Activated CD8-positive, alpha-beta memory T cell treated with anti-CD3 and anti-CD28 coated beads, Interleukin-2, amount 50 U/mL, for 48 hours (primary cell): Measurements from ENCODE around the gene COL5A2.

Experiments
- DNase-seq: peaks from one replicate; pipeline ENCODE4 v3.0.0-alpha.2; 2020

The COL5A2 gene

DNA sequence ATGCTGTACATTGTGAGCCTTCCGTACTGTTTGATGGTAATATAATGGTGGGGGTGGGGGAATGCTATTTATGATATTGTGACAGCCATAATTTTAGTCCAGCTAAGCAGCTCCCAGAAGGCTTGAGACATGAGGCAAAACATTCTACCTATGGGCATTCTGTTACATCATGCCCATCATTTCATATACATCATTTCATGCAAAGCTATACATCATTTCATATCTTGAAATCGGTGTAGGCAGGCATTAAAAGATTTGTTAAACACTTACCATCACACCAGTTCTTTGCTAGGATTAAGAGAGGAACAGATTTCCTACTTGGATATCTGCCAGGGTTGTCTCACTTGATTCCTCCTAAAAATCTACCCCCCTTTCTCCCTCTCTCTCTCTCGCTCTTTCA, 84.5 kb downstream of the COL5A2 start:
- no peak for DNase-seq

DNA sequence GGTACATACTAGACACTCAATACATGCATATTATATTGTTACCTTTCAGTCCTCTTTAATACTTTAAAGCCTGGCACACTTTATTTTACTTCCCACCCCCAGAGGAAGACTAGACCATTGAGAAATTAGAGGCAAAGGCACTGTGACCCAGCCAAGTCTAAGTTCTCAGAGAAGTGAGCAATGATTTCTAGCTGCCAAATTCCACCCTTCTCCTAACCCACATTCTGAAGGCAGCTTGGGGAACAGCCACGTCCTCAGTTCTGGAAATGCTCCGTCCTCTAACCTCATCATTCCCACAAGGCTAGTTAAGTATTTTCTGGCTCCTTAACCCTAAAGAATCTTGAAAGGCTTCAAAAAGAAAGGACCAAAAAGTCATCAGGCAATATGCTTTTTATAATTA, 86.6 kb downstream of the COL5A2 start:
- DNase-seq = no peak

DNA sequence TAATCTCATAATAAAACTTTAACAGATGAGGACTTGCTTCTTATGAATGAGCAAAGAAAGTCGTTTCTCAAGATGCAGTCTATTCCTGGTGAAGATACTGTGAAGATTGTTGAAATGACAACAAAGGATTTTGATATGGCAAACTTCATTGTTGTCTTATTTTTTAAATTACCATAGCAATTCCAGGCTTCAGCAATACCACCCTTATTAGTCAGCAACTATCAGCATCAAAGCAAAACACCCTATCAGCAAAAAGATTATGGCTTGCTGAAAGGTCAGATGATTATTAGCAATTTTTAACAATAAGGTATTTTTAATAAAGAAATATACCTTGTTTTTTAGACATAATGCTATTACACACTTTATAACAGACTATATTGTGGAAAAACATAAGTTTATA, 88.3 kb downstream of the COL5A2 start:
- DNase-seq = no peak

DNA sequence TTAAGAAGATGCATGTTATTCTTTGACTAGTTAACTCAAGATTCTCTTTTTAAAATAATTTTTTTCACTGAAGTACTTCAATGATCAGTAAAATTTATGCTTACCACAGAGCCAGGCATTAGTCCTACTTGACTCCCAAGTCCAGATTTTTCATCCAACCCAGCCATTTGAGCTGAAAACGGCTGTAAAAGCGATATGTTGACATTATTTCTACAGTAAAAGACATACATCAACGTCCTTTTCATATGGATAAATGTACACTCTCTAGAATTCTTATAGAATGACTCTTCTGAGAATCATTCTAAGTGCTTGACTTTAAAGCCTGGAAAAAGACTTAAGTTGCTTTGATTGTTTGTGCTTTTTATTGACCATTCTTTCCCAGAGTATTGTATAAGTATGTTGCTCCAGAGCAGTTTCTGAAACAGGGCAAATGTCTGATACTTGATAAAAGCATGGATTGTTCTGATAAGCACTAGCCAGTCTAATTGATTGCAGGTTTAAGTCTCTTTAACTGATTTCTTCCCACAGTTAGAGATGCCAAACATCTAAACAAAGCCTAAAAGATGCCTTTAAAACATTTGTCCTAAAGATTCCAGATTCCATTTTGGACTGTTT, 90.9 kb downstream of the COL5A2 start:
- no peak for DNase-seq

DNA sequence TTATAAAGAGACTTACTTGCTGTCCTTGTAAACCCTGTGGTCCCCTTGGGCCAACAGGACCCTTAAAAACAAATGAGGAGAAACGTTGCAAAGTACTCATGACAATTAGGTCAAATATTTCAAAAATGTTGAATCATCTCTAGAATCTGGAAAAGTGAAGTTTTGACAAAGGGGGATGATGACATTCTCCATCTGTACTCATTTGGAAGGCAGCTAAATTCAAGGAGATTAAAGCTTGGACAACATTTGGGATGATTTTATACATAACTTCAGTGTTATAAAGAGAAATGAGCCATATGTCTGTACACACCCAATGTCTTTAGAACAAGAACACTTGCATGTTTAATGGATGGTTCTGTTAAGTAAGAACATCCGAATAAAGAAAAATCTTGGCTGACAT, 92.9 kb downstream of the COL5A2 start:
- DNase-seq = no peak

DNA sequence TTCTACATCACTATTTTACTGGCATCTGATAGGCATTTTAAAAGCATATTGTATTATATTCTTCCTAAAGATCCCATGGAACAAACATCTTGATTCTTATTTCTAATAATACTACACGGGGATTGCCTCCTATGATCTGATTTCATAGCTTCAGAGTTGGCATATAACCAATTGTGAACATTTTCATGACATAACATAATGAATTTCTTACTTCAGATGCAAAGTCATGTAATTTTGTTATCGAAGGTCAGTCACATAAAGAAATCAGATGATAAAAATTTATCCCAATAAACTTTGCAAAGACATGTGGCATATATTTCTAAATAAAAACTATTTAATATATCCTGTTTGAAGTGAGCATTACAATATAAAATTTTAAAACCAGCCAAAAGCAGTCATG, 93.3 kb downstream of the COL5A2 start:
- DNase-seq = no peak

DNA sequence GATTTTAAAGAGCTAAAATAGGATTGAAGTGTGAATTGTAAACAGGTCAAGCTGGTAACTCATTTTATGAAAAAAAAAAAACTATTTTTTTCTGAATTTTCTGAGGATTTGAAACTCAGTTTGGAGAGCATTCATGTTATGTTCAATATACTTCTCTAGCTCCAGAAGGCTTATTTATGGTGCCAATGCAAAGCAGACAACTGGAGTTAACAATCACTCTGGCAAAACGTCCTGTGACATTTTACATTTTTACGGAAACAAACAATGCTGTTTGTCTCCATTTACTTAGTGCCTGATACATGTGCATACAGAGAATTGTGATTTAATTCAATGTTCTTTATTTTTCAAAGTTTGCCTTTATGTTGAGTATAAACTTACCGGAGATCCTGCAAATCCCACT, 96.0 kb downstream of the COL5A2 start:
- no peak for DNase-seq

DNA sequence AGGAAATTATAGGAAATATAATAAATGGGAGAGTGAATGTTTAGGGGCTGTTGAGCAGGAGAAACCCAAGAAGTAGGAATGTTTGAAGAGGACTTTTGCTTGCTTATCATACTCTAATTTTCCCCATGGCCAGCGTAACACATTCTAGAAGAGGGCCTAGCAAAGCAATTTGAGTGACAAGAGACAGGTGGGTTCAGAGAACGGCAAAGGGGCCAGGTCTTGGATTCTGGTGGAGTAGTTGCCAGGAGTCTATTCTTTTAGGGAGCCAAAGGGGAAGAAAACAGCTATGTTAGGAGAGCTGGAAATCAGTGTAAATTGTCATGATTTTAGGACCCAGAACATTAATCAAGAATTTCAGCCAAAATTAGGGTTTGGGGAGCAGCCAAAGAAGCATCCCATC, 96.5 kb downstream of the COL5A2 start:
- no peak for DNase-seq

DNA sequence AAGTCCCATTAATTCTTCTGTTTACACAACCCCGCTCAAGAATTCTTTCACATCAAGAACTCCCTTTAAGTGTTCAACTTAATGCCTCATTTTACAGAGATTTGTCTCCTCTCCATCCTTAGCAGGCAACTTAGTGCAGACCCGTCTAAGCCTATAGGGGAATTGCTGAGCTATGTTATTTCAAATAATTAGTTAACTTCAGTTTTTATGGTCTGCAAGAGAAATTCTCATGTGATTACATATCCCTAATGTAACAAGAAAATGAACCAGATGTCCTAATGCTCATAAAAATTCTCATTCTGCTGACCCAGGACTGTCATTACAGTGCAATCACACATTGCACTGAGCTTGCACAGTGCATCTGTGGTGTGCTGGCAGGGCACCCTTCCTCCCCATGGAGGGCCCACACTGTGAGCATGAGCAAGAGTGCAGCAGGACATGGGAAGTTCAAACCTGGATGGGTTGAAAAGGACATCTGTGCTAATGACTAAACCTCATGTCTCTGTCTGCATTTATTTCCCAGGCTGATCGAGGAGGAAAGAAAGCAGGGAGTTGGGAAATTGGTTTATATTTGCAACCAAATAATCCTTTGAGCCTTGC, 97.1 kb downstream of the COL5A2 start:
- DNase-seq = no peak

DNA sequence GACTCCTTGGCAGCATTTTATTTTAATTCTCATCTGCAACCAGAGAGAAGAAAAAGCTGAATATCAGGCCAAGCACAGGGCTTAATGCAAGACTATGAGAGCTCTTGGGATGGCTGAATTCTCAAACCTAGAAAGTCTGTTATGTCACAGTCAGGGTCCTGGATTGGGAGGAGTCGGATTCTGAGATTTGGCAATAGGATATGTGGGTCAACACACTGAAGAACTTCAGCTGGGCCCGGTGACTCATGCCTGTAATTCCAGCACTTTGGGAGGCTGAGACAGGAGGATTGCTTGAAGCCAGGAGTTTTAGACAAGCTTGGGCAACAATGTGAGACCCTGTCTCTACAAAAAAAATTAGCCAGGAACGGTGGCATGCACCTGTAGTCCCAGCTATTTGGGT, 103.0 kb downstream of the COL5A2 start:
- no peak for DNase-seq

DNA sequence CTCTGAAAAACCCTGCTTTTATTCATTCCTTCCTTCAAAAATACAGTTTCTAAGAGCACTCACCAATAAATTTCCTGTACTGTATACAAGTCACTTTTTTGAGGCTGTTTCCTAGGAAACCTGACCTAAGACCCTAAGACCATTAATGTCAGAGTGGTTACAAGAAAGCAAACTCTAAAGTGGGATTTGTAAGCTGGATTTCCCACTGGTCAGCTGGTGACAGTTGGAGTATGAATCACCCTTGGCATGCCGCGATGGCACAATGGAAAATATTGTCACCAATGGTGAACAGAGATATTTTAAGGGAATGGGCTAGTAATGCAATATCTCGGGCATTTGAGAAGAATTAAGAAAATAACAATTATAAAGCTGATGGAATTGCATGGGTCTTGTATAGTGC, 103.4 kb downstream of the COL5A2 start:
- DNase-seq = no peak

DNA sequence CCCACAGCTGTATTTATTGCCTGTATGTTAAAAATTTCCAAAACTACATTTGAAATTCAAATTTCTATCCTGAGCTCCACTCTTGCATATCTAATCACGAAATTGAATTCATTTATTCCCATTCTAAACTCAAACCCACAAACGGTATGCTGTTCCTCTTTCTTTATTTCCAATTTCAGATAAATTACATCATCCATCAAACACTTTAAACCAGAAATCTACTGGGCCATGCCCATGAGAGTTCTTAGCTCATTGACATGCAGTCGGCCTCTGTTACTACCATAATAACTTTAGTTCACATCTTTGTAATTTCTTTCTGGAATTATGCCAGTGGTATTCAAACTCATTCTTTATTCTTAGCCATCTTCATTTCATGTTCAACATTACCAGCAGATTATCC, 105.1 kb downstream of the COL5A2 start:
- DNase-seq = no peak

DNA sequence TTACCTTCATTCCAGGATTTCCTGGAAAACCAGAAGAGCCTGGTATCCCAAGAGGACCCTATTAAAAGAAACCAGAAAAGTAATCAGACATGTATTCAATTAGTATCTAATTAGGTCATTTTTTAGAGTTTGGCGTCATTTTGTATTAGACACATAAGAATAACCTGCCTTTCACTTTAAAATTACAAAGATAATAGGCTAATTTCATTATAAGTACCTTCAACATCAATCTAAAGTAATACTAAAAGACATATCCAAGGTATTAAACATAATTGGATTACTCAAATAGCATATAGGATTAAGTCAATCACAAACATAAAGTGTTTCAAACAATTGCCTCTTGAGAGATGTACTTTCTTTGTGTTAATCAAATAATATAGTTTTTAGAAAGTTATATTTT, 107.5 kb downstream of the COL5A2 start:
- DNase-seq = no peak

DNA sequence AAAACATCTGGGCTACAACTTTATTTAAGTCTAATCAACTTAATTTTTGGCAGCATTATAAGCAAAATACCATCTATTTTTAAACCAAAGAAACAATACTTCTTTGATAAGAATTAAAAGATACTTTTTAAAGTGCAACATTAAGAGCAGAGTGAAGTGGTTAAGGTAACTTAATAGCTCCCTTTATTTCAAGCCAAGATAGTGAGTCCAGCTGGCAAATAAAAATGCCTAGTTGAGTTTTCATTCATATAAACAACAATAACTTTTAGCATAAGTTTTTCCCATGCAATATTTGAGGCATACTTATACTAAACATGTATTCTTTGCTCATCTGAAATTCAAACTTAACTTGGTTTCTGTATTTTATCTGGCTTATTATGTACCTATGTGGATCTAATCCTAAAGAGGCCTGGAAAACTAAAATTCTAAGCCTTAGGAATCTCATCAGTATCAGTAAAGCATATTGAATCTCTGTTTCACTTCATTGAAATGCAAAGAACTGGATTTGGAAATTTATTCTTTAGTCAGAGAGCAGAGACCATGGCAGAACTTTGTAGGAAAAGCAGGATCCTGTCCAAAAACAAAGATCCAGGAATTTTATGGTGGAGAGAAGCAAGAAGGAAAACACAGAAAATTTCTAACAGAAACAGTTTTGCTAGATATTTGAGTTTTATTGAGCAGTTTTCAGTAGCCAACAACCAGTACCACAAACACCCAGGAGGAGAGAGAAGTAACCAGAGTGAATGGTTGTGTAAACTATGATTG, 109.5 kb downstream of the COL5A2 start:
- no peak for DNase-seq

DNA sequence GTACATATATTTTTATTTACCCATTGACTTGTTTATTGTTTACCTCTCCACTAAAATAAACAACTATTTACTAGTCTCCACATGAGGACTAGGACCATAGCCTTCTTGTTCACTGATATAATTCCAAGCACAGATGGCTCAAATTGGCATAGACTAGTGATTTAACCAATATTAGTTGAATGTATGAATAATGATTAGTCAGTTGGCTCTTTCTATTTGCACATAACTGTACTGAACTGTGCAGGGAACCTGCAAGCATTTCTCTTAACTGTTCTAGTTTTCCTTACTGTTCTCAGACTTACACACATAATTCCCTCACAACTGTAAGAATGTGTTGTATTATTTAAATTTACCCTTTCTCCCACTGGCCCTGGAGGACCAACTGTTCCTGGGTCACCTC, 113.5 kb downstream of the COL5A2 start:
- DNase-seq = no peak

DNA sequence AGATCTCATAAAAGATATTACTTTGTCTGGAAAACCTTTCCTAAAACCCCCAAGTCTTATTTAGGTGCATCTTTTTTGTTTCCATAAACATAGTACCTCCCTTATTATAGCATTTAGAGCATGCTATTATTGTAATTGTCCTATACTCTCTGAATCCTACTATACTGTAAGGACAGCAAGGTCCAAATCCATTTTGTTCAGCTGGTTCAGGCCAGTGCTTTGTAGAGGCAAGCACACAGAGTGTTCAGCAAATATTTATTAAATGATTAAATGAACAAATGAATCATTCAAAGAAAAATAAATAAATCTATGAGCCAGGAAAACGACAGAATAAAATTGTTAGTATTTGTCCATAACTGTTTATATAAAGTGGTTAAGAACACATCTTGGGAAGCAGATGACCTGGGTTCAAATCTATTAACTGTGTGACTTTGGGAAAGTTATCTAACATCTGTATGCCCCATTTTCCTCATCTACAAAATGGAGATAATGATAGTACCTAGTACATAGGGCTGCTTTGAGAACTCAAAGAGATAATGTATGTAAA, 119.4 kb downstream of the COL5A2 start:
- DNase-seq = no peak

DNA sequence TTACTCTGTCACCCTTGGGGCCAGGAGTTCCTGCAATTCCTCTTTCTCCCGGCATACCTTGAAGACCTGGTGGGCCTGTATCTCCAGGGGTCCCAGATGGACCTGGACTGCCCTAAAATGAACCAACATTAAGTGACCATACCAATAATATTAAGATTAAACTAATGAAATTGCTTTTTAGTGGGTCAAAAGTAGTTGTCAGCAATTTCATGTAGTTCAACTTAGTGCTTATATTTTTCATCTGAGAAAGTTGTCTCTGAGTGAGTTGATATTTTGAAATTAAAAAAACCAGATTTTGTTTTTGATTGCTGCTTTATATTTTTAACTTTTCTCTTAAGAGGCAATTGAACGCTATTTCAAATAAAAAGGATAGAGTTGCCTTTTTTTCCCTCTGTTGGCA, 122.2 kb downstream of the COL5A2 start:
- DNase-seq = no peak

DNA sequence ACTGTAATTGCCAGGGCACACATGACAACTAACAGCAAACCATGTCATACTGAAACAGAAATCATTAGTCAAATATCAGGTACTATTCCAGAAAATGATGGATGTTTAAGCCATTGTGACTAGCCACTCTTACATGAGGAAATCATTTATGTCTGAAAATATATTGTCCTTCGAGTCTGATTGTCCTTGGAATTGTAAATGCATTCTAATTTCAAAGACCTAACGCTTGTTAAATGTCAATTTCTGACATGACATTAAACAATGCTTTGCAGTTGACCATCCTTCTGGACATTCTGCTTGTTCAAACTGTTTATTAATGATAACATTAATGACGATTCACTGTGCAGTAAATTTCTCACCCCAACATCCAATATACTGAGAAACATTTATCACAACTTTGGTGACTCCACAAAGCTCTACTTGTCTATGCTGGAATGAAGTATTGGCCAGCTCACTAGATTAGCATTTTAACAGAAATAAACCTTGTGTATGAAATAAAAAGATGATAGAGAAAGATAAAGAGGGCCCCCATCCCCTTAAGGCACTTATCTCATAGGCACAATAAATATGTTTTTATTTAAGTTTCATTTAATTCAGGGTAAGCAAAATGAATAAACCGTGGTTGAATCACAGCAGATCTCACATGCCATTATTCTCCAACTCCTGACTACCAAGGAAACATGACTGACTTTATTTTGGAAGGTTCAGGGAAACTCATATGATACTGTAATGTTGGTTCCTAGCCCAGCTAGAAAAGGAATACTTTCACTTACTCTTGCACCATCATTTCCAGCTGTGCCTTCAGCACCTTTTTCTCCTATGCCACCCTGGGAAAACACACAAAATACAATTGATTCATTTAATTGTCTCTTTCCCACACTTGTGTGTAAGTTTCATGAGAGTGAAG, 123.1 kb downstream of the COL5A2 start:
- DNase-seq = no peak

DNA sequence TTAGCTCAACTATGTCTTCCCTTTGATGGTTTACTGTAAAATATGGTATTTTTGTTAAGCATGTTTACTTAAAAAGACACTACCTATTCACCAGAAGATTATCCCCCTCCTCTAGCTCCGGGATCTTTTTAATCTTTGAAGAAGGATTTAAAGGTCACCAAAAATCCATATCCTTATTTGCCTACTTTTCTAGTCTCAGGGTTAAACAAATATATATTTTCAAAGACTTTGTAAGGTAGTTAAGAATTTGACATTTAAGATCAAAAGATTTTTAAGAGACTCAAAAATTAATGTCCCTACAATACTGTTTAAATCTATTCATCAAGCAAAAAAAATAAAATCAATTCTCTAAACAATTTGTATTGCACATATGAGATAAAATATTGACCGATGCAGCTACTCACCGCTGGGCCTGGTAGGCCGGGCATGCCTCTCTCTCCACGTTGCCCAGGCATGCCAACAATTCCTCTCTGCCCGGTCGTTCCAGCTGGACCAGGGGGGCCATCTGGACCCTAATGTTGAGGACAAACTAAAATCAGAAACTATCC, 129.3 kb downstream of the COL5A2 start:
- no peak for DNase-seq

DNA sequence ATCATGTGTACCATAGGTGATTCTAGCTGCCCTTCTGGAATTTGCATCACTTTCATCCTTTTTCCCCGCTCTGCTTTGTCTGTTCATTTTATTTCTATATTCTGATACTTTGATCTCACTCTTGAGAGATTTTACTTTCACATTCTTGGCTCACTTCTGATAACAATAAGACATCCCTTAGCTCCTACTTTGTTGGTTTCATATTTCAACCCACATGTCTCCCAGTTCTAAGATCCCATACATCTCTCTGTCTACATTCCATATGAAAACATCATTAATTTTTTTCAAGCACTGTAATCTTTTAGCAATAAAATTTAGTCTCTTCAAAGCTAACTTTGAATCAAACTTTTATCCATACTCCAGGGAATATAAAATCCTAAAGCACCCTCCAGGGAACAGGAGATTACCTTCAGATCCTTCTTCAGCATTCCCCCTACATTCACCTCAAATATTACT, 129.8 kb downstream of the COL5A2 start:
- DNase-seq = no peak

DNA sequence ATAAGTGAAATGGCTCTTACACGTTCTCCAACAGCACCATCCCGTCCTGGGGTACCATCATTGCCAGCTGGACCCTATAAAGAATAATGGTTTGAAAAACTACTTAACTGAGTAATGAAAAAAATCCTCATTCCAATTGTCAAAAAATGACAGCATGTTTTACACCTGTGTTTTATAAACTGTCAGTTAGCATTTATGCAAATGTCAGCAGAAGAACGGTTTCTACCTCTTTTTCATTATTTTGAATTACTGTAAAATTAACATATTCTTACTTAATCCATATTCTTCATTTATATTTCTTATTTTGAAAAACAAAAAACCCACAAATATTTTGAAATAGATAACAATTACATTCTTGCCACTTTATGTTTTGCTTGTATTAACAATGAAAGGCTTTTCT, 131.4 kb downstream of the COL5A2 start:
- DNase-seq = no peak

DNA sequence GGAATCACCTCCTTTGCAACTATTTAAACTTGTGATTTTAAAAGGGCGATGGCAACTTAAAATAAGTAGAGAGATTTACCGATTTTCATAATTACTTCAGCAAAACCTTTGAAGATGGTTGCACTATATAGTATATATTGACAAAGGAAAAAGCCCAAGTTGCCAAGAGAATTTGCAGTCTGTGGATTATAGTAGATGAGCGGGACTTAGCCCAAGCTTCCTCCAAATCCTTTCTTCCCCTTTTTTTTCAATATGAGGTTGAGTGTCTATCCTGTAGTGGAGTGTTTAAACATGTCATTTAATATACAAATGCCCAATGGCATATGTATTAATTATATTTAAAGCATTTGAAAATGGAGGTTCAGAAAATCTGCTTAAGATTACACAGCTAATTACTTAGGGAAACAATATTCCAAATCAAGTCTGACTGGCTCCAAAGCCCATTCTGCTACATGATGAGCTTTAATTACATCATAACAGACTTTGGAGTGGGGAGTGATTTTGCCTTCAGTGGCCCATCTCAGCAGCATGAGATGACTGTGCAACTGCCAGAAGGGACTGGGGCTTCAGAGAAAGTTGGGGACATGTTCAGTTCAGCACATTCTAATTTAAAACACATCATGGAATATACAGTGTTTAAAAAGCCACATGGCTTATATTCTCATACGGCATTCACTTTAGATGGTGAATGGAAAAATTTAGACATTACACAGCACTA, 132.2 kb downstream of the COL5A2 start:
- DNase-seq = no peak
